Measurements from ENCODE around the gene SPACA9. TPM values are rescaled to one million over a fixed set of nuclear protein-coding genes. Genes with fewer than 3 reads are reported as not detected.

The SPACA9 gene
- total and polyA plus RNA-seq, 2 of the 4 experiments (the other 2 are of a cell fraction): 0.90 to 4.9 TPM

DNA sequence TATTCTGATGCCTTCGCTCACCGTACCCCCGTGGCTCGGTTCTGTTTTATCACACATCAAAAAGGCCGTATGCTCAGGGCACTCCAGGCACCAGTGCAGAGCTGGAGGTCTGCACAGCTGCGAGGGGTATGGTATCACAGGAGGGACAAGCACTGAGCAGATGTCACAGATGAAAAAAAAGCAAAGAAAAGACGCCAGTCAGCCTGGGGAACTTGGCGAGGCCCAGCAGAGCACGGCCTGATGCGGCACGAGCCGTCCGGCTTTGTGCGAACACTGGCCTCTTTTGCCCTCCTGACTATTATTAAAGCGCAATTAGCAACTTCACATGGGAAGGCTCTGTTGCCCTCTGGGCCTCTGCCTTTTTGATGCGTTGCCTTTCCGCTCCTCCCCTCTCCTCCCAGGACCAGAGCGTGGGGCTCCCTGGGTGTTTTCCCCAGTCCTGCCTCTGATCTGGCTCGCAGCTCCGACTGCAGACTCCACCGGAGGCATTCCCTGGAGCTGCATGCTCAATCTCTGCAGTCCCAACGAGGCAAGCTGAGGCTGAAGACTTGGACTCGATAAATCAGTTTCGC lies 45.1 kb upstream of the SPACA9 start:
- in situ Hi-C loops (cut with MboI; ENCODE audit: low sequenced_read_pairs): no loop called here
- CTCF ChIA-PET: no interaction called here
- Histone ChIP-seq H2AFZ (replicated peaks; ENCODE audit: low read length, poor library complexity) (no peak overlapping the region), H3K4me3 (ENCODE audit: insufficient read depth, low read depth, low read length) (no peak overlapping the region), H3K27me3 (ENCODE audit: control insufficient read depth, insufficient read depth, low read length) (peaks cover 35% of the 10 kb centered on the region), H2BK20ac (ENCODE audit: low read depth, low read length) (no peak overlapping the region), H4K8ac (ENCODE audit: low read depth in 2 of 2, low read length in 2 of 2) (no peak overlapping the region), H3K56ac (ENCODE audit: extremely low read depth, insufficient read depth, low read length) (no peak overlapping the region), H3K9me3 (ENCODE audit: control insufficient read depth, insufficient read depth, low read length) (no peaks in the 10 kb centered on the region), H3K79me1 (ENCODE audit: low read depth in 1 of 2, low read length in 2 of 2) (no peaks in the 10 kb centered on the region), H4K5ac (ENCODE audit: low read depth, low read length) (no peak overlapping the region), H2AK5ac (ENCODE audit: low read depth, low read length) (no peak overlapping the region), H3K36me3 (ENCODE audit: control insufficient read depth, insufficient read depth, low read length) (no peaks in the 10 kb centered on the region), H2BK5ac (ENCODE audit: low read depth, low read length, poor library complexity, severe bottlenecking) (no peak overlapping the region), H3K23ac (ENCODE audit: low read depth, low read length) (no peak overlapping the region), H3K4ac (ENCODE audit: low read depth, low read length) (no peak overlapping the region), H3K27ac (ENCODE audit: insufficient read depth, low read length) (no peak overlapping the region), H2AK9ac (replicated peaks; ENCODE audit: low read depth, low read length, poor library complexity) (no peak overlapping the region), H3K9ac (ENCODE audit: low read depth, low read length) (no peak overlapping the region), H2BK15ac (ENCODE audit: low read depth, low read length) (no peak overlapping the region), H3K4me2 (ENCODE audit: low read depth, low read length) (no peak overlapping the region), H3K9me1 (ENCODE audit: insufficient read depth, low read length) (no peaks in the 10 kb centered on the region), H3K18ac (ENCODE audit: low read depth, low read length) (no peak overlapping the region), H3K4me1 (ENCODE audit: control insufficient read depth, insufficient read depth, low read length) (no peaks in the 10 kb centered on the region), H4K91ac (ENCODE audit: insufficient read depth, low read depth, low read length) (no peak overlapping the region), H3K14ac (replicated peaks; ENCODE audit: low read depth, low read length) (no peak overlapping the region), H2BK120ac (ENCODE audit: low read depth, low read length) (no peak overlapping the region), H4K20me1 (ENCODE audit: insufficient read depth, low read length) (no peaks in the 10 kb centered on the region)
- ATAC-seq (ENCODE audit: low read depth): no peak
- DNase-seq: no peak
- dilution Hi-C loops (cut with HindIII; ENCODE audit: low sequenced_read_pairs, unreplicated experiment): no loop called here
- 52% methylated on average over 10 of the region's 24 CpGs; no CpG with 5 or more reads in 1 of the 2 experiments for WGBS, 2 experiments (ENCODE audit: extremely low coverage in 2 of 2, insufficient read length in 1 of 2)
- no TSS peak for BruUV-seq (replicated peaks)
- POLR2A ChIA-PET (ENCODE audit: unreplicated experiment): no interaction called here
- intact Hi-C loops (cut with micrococcal nuclease): no loop called here
- TF ChIP-seq FOS (IDR thresholded peaks at IDR 0.05; ENCODE audit: low read depth, low read length): no peak
- no peak for TF ChIP-seq CHD1 (IDR thresholded peaks at IDR 0.05; ENCODE audit: low read depth, low read length)
- TF ChIP-seq MAFK (IDR thresholded peaks at IDR 0.05; ENCODE audit: low read depth, low read length): no peak
- no peak for TF ChIP-seq BHLHE40 (IDR thresholded peaks at IDR 0.05; ENCODE audit: low read depth, low read length)
